ENCODE data around the gene PRSS35.

- TF ChIP-seq CTCF (IDR thresholded peaks at IDR 0.05; ENCODE audit: control extremely low read depth in 1 of 3, insufficient read depth in 1 of 3, low read depth in 1 of 3, low read length in 3 of 3) = no peak
- no peak for TF ChIP-seq HDAC6 (IDR thresholded peaks at IDR 0.05; ENCODE audit: low read depth, low read length)
- no peak for TF ChIP-seq FOSL1 (IDR thresholded peaks at IDR 0.05; ENCODE audit: insufficient read depth, low read depth, low read length)
- no peak for TF ChIP-seq RFX5 (IDR thresholded peaks at IDR 0.05; ENCODE audit: borderline replicate concordance, low read depth, low read length)
- no peak for TF ChIP-seq SIN3A (conservative IDR thresholded peaks at IDR 0.05 in 1 of 2, IDR thresholded peaks at IDR 0.05 in 1 of 2; ENCODE audit: low read depth in 1 of 2, low read length in 2 of 2)
- TF ChIP-seq SP2 (IDR thresholded peaks at IDR 0.05; ENCODE audit: low read length) = no peak
Observed at GRCh38 chr6:83467620-83468036, 44.7 kb upstream of the PRSS35 start.
